Measurements from ENCODE around the gene RAB3GAP1.
"Not testable (repeated sequence)": the region's sequence is repeated elsewhere in the genome, so short reads cannot be mapped to it uniquely, and the experiment has no call there.

The RAB3GAP1 gene

GRCh38 chr2:135052042-135052876 is at the start of gene RAB3GAP1:
Gene RAB3GAP1 (plus strand): TSS chr2:135052292. CDS start chr2:135052308, 16 bp downstream.
- peak; percentile 95 for DNase-seq (ENCODE audit: low spot score)

- DNase-seq (ENCODE audit: low spot score): no peak
Observed at GRCh38 chr2:135002836-135003235, 49.3 kb upstream of the RAB3GAP1 start.

GRCh38 chr2:135004005-135004746 is 47.9 kb upstream of the RAB3GAP1 start:
- DNase-seq (ENCODE audit: low spot score): peak; percentile 93

GRCh38 chr2:135005753-135006152 is 46.3 kb upstream of the RAB3GAP1 start:
- no peak for DNase-seq (ENCODE audit: low spot score)

GRCh38 chr2:135009339-135009738 is 42.8 kb upstream of the RAB3GAP1 start:
- no peak for DNase-seq (ENCODE audit: low spot score)

- DNase-seq (ENCODE audit: low spot score): no peak
Observed at GRCh38 chr2:135010200-135010942, 41.7 kb upstream of the RAB3GAP1 start.

- no peak for DNase-seq (ENCODE audit: low spot score)
Observed at GRCh38 chr2:135011633-135012032, 40.5 kb upstream of the RAB3GAP1 start.

GRCh38 chr2:135021618-135022017 is 30.5 kb upstream of the RAB3GAP1 start:
- DNase-seq (ENCODE audit: low spot score): no peak

GRCh38 chr2:135022952-135023880 is 28.9 kb upstream of the RAB3GAP1 start:
- no peak for DNase-seq (ENCODE audit: low spot score)

- DNase-seq (ENCODE audit: low spot score): no peak
Observed at GRCh38 chr2:135023886-135024485, 28.1 kb upstream of the RAB3GAP1 start.

- DNase-seq (ENCODE audit: low spot score): no peak
Observed at GRCh38 chr2:135029481-135030134, 22.5 kb upstream of the RAB3GAP1 start.

- DNase-seq (ENCODE audit: low spot score): peak; percentile 45
Observed at GRCh38 chr2:135030826-135031225, 21.3 kb upstream of the RAB3GAP1 start.

GRCh38 chr2:135033216-135033615 is 18.9 kb upstream of the RAB3GAP1 start:
- not testable (repeated sequence) for DNase-seq (ENCODE audit: low spot score)

GRCh38 chr2:135037831-135038230 is 14.3 kb upstream of the RAB3GAP1 start:
- DNase-seq (ENCODE audit: low spot score): no peak

- no peak for DNase-seq (ENCODE audit: low spot score)
Observed at GRCh38 chr2:135043345-135043744, 8.7 kb upstream of the RAB3GAP1 start.

GRCh38 chr2:135047300-135047699 is 4.8 kb upstream of the RAB3GAP1 start, which contains the start of gene MAP3K19:
Gene MAP3K19 (minus strand): TSS chr2:135047447. CDS start chr2:135024647, 22,800 bp downstream.
- no peak for DNase-seq (ENCODE audit: low spot score)

- no peak for DNase-seq (ENCODE audit: low spot score)
Observed at GRCh38 chr2:135048122-135048521, 4.0 kb upstream of the RAB3GAP1 start.

GRCh38 chr2:135050132-135050531 is 2.0 kb upstream of the RAB3GAP1 start:
- DNase-seq (ENCODE audit: low spot score): no peak

- DNase-seq (ENCODE audit: low spot score): no peak
Observed at GRCh38 chr2:135050684-135051083, 1.4 kb upstream of the RAB3GAP1 start.

- no peak for DNase-seq (ENCODE audit: low spot score)
Observed at GRCh38 chr2:135052997-135053474, 944 bp downstream of the RAB3GAP1 start.

Data from AG20443 (cell line).